HG03025 (cell line): ENCODE results near the gene KCNJ4.
"Not testable (repeated sequence)": the region's sequence is repeated elsewhere in the genome, so short reads cannot be mapped to it uniquely, and the experiment has no call there.

Experiments used
- ATAC-seq: cut with Tn5 transposase; IDR thresholded peaks from one replicate; pipeline ENCODE4 v1.9.1; 2021; ENCODE audit warnings: mild to moderate bottlenecking, moderate library complexity; ENCODE audit not compliant: unreplicated experiment, low FRiP score

The KCNJ4 gene

GRCh38 chr22:38416621-38417251, 38.3 kb downstream of the KCNJ4 start:
- no peak for ATAC-seq

GRCh38 chr22:38415561-38416321, 39.3 kb downstream of the KCNJ4 start:
- ATAC-seq = no peak

GRCh38 chr22:38415046-38415445, 40.0 kb downstream of the KCNJ4 start:
- no peak for ATAC-seq

GRCh38 chr22:38414009-38414395, 41.0 kb downstream of the KCNJ4 start:
- ATAC-seq = no peak

- ATAC-seq = no peak
Measured at GRCh38 chr22:38413085-38414008, 41.7 kb downstream of the KCNJ4 start.

GRCh38 chr22:38412435-38413084, 42.4 kb downstream of the KCNJ4 start:
- ATAC-seq = no peak

GRCh38 chr22:38411016-38411415, 44.0 kb downstream of the KCNJ4 start:
- ATAC-seq = no peak

- not testable (repeated sequence) for ATAC-seq
Measured at GRCh38 chr22:38409916-38410315, 45.1 kb downstream of the KCNJ4 start.

- no peak for ATAC-seq
Measured at GRCh38 chr22:38406617-38407016, 48.4 kb downstream of the KCNJ4 start.

GRCh38 chr22:38404419-38404818, 50.6 kb downstream of the KCNJ4 start:
- ATAC-seq = no peak

GRCh38 chr22:38403812-38404211, 51.2 kb downstream of the KCNJ4 start:
- no peak for ATAC-seq

GRCh38 chr22:38402204-38402603, 52.8 kb downstream of the KCNJ4 start:
- ATAC-seq = no peak

- no peak for ATAC-seq
Measured at GRCh38 chr22:38401336-38402084, 53.5 kb downstream of the KCNJ4 start.

GRCh38 chr22:38400256-38400655, 54.7 kb downstream of the KCNJ4 start:
- ATAC-seq = not testable (repeated sequence)

GRCh38 chr22:38398609-38399461, 56.2 kb downstream of the KCNJ4 start:
- no peak for ATAC-seq

- ATAC-seq = not testable (repeated sequence)
Measured at GRCh38 chr22:38398181-38398608, 56.8 kb downstream of the KCNJ4 start.

GRCh38 chr22:38397189-38398085, 57.6 kb downstream of the KCNJ4 start:
- no peak for ATAC-seq
